ENCODE results near the gene CCNA2.

Gene CCNA2

GRCh38 chr4:121776610-121777401 lies 46.9 kb downstream of the CCNA2 start:
- Mint-ChIP-seq H3K27me3 (ENCODE audit: low read depth) (peaks cover 46% of the 10 kb centered on the region), H3K9me3 (no peaks in the 10 kb centered on the region), H3K4me3 (no peak overlapping the region), H3K4me1 (ENCODE audit: low read depth) (no peaks in the 10 kb centered on the region), H3K27ac (no peak overlapping the region), H3K36me3 (ENCODE audit: low read depth) (no peaks in the 10 kb centered on the region)

- peaks cover 49% of the 10 kb centered on the region for H3K27me3 Mint-ChIP-seq (ENCODE audit: low read depth)
These were observed 49.8 kb downstream of the CCNA2 start for GRCh38 chr4:121773883-121774282.

GRCh38 chr4:121771869-121772268 lies 51.8 kb downstream of the CCNA2 start:
- Mint-ChIP-seq H3K4me1 (ENCODE audit: low read depth) (no peaks in the 10 kb centered on the region), H3K9me3 (no peaks in the 10 kb centered on the region), H3K36me3 (ENCODE audit: low read depth) (no peaks in the 10 kb centered on the region), H3K4me3 (no peak overlapping the region), H3K27ac (no peak overlapping the region), H3K27me3 (ENCODE audit: low read depth) (peaks cover 58% of the 10 kb centered on the region)

More at GRCh38 chr4:121773883-121774282, 49.8 kb downstream of the CCNA2 start:
- H3K9me3 Mint-ChIP-seq = no peaks in the 10 kb centered on the region
- H3K4me1 Mint-ChIP-seq (ENCODE audit: low read depth) = no peaks in the 10 kb centered on the region
- H3K36me3 Mint-ChIP-seq (ENCODE audit: low read depth) = no peaks in the 10 kb centered on the region
- H3K4me3 Mint-ChIP-seq = no peak overlapping the region
- H3K27ac Mint-ChIP-seq = no peak overlapping the region

GRCh38 chr4:121769341-121769740 lies 54.3 kb downstream of the CCNA2 start:
- Mint-ChIP-seq H3K27ac (no peak overlapping the region), H3K4me3 (no peak overlapping the region), H3K36me3 (ENCODE audit: low read depth) (no peaks in the 10 kb centered on the region), H3K4me1 (ENCODE audit: low read depth) (peaks cover 4% of the 10 kb centered on the region), H3K9me3 (no peaks in the 10 kb centered on the region), H3K27me3 (ENCODE audit: low read depth) (peaks cover 79% of the 10 kb centered on the region)

- peaks cover 7% of the 10 kb centered on the region for H3K4me1 Mint-ChIP-seq (ENCODE audit: low read depth)
These were observed 56.5 kb downstream of the CCNA2 start for GRCh38 chr4:121767166-121767565.

More at GRCh38 chr4:121767166-121767565, 56.5 kb downstream of the CCNA2 start:
- Mint-ChIP-seq H3K4me3 (no peak overlapping the region), H3K27ac (no peak overlapping the region), H3K36me3 (ENCODE audit: low read depth) (no peaks in the 10 kb centered on the region), H3K9me3 (no peaks in the 10 kb centered on the region), H3K27me3 (ENCODE audit: low read depth) (peaks cover 86% of the 10 kb centered on the region)

Data from T-helper 1 cell treated with Interleukin-12 subunit alpha and Interleukin-12 subunit beta and Interleukin-4 antibody, amounts not matched to agents 30 μg/mL and 1 μg/mL, for 36 hours (primary cell).